Retinal pigment epithelial cell (primary cell): ENCODE data around the gene UQCC5.

Experiments used
- DNase-seq: peaks from one replicate; pipeline ENCODE4 v3.0.0-alpha.2; 2010; ENCODE audit warnings: low read depth
- H3K4me3 ChIP-seq: 2 replicates; pipeline ENCODE4 v1.5.1; 2011; ENCODE audit warnings: mild to moderate bottlenecking, low read length, control low read depth, moderate library complexity
- TF ChIP-seq, protein P1 (sequence below): conservative IDR thresholded peaks from 2 replicates; pipeline ENCODE4 v1.5.1; 2011; ENCODE audit warnings: low read depth, low read length, control low read depth, inconsistent platforms

The UQCC5 gene

DNA sequence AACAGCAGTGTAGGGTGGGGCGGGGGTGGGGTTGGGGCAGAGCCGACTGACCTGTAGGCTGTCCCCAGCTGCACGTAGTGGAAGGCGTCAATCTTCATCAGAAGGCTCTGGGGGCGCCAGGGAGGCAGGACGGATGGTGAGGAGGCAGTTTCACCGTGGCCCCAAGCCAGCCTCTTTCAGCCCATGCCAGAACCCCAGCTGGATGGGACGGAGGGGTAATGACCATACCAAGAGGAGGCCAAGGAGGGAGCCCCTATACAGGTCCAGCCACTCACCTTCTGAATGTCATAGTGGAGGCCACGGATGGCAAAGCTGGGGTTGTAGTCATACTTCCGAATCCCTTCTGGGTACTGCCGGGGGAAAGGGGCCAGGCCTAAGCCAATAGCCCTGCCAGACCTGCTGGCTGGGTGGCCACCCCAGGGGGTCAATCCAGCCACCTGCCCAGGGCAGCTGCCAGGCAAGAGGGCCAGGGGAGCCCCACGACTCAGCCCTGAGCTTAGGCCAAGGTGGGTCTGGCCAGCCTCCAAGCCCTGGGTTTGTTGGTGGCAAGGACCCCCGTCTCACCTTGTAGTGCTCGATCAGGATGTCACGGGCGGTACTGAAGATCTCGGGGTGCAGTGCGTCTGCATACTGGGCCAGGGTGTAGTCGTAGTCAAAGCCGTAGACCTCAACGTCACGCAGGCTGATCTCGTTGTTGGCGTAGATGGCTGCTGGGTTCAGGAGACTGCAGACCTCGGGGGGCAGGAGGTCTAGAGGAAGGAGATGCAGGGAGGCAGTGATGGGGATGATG lies 7.6 kb upstream of the UQCC5 start:
- TF ChIP-seq, protein P1, sequence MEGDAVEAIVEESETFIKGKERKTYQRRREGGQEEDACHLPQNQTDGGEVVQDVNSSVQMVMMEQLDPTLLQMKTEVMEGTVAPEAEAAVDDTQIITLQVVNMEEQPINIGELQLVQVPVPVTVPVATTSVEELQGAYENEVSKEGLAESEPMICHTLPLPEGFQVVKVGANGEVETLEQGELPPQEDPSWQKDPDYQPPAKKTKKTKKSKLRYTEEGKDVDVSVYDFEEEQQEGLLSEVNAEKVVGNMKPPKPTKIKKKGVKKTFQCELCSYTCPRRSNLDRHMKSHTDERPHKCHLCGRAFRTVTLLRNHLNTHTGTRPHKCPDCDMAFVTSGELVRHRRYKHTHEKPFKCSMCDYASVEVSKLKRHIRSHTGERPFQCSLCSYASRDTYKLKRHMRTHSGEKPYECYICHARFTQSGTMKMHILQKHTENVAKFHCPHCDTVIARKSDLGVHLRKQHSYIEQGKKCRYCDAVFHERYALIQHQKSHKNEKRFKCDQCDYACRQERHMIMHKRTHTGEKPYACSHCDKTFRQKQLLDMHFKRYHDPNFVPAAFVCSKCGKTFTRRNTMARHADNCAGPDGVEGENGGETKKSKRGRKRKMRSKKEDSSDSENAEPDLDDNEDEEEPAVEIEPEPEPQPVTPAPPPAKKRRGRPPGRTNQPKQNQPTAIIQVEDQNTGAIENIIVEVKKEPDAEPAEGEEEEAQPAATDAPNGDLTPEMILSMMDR, result no peak
- H3K4me3 ChIP-seq, result no peak overlapping the region
- DNase-seq, result no peak

DNA sequence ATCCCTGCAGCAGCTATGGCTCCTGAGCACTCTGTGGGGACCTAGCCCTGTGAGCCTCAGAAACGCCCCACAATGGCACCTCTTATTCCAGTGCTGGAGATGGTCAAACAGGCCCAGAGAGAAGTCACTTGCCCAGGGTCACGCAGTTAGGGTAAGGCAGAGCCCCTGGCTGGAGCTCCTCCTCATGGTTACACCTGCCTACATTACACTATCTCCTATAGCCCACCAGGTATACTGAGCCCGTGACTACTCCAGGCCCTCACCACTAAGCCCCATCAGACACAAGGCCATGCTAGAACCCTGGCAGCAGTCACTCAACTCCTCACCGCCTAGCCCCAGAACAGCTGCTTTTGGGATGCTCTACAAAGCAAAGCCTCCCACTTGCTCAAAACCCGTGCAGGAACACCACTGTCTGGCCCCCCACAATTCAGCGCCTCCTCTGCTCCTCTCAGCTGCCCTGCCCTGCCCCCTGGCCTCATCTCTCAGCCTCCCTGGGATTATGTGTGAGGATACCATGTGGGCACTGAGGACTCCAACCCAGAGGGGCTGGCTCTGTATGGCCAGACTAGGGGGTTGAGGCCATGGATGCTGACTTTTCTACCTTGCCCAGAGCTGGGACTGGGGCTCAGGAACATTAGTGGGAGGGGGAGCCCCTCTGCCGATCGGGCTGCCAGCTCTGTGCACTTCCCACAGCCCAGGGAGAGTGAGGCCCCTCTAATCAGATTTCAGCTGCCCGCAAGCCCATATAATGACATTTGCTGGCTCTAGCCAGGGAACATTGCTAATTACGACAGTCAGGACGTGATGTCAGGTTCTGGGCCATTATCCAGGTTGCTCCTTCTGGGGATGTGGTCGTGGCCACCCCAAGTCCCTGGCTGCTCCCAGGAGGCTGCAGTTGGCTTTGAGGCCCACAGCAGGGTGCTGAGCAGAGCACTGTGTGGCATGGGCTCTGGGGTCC lies 6.8 kb upstream of the UQCC5 start:
- no peak overlapping the region for H3K4me3 ChIP-seq
- TF ChIP-seq, protein P1, result no peak
- DNase-seq, result peak; percentile 52

DNA sequence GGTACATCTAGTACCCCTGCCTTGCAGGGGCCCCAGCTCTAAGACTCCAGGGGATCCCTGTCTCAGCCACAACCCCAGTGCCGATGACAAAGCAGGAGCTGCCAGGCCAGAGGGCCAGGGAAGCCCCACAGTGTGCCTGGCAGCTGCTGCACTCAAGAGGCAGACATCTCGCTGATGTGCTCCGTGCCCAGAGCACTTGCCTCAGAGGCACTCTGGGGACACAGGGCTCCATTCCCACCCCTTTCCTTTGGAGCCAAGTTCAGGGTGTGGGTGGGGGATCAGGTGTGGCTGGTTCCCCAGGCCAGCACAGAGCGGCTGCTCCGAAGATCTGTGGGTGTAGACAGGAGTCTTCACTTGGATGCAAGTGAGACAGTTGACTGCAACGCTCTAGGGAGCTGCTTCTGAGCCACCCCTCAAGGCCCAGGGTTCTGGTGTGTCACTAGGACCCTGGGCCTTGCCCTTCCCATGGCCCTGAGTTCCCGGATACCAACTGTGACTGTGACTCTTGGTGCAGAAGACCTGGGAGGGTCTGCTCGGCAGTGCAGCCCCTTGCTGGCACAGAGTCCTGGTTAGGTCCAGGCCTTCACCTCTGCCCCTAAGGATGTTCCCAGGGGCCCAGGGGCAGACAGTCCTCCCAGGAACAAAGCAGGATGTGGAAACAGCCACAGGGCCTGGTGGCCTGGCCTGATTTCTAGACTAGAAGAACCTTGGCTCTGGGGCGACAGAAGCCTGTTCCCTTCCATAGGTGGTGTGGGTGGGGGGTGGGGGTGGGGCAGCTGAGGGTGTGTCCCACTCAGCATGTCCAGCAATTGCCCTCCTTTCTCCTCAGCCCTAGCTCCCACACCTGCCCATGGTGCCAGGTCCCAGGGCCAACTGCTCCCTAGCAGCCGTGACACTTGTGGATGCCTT lies 5.2 kb upstream of the UQCC5 start:
- TF ChIP-seq, protein P1, result no peak
- H3K4me3 ChIP-seq, result no peak overlapping the region
- no peak for DNase-seq

DNA sequence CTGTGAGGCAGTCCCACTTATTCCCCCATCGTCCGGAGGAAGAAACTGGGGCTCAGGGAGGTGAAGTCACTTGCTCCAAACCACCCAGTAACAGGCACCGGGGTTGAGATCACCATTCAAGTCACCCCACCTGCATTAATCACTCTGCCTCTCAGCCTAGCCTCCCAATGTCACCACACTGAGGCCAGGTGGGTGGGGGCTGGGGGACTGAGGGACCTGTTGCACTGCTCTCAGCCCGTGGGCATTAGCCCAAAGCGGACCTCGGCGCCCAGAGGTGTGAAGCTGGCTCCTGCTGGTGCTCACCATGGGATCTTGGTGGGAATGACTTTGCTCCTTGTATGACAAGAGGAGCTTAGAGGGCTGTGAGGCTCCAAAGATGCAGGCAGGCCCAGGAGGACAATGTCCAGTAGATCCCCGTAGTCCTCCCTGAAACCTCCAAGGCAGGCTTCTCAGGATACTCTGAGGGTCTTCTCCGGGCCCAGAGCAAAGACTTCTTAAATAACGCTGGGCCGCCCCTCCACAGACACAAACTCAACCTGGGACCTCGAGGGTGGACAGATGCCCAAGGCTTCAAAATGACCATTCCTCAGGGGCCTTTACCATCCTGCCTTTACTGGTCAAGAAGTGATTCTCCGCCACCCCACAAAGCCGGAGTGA lies 4.4 kb upstream of the UQCC5 start:
- DNase-seq, result no peak
- TF ChIP-seq, protein P1, result no peak
- H3K4me3 ChIP-seq, result peak overlapping the region; percentile 61

DNA sequence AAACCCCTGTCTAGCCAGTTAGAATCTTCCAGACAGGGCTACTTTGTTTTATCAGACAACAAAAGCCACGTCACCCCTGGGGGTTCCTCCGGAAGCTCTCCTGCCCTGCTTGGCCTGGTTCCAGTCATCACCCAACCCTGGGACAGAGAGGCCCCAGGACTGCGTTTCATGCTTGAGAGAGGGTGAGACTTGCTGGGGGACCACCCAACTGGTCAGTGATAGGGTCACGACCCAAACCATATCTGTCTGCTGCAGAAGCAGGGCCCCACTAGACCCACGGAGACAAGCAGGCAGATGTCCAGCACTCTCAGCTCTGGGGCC lies 3.9 kb upstream of the UQCC5 start:
- TF ChIP-seq, protein P1, result no peak
- H3K4me3 ChIP-seq, result peak overlapping the region; percentile 61
- no peak for DNase-seq
